ENCODE measurements around the gene LSM14B.

DNA sequence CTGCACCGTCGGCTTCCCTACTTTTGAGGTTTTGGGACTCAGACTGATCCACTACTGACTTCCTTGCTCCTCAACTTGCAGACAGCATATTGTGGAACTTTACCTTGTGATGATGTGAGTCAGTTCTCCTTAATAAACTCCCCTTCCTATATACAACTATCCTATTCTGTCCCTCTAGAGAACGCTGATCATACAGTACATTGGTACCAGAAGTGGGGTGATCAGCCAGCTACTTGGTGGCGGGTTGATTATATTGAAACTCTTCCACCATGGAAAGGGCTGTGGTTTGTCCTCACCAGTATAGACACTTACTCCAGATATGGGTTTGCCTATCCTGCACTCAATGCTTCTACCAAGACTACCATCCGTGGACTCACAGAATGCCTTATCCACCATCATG, 49.0 kb upstream of the LSM14B start:
- TF ChIP-seq CTCF (conservative IDR thresholded peaks at IDR 0.05) (no peak), ZFX (IDR thresholded peaks at IDR 0.05) (no peak)
